Effector memory CD8-positive, alpha-beta T cell (primary cell): ENCODE measurements around the gene CSTB.
A peak's percentile ranks its signal among the peaks of the same experiment; 100 is the strongest.

Experiments
- ATAC-seq: fragments of 150-1000 bp; cut with Tn5 transposase; replicated peaks from 2 replicates; pipeline ENCODE4 v1.10.0; 2021; ENCODE audit warnings: mild to moderate bottlenecking, moderate library complexity
- DNase-seq, 3 experiments: peaks; one replicate each; pipeline ENCODE4 v3.0.0; 2021
- H3K27ac Mint-ChIP-seq, 2 donors: one replicate each; pipeline ENCODE4 v1.8.0; 2022; ENCODE audit warnings: mild to moderate bottlenecking in 2 of 2, mixed read lengths in 2 of 2, moderate library complexity in 2 of 2
- H3K27me3 Mint-ChIP-seq, 2 donors: one replicate each; pipeline ENCODE4 v1.8.0; 2022; ENCODE audit warnings: mixed read lengths in 2 of 2
- H3K36me3 Mint-ChIP-seq: one replicate; pipeline ENCODE4 v1.8.0; 2022; ENCODE audit warnings: mild to moderate bottlenecking, moderate library complexity, mixed read lengths; ENCODE audit not compliant: insufficient read depth
- H3K4me1 Mint-ChIP-seq, 2 donors: one replicate each; pipeline ENCODE4 v1.8.0; 2022; ENCODE audit warnings: low read depth in 2 of 2, mixed read lengths in 2 of 2
- H3K4me3 Mint-ChIP-seq, 2 donors: one replicate each; pipeline ENCODE4 v1.8.0; 2022; ENCODE audit warnings: mild to moderate bottlenecking in 2 of 2, mixed read lengths in 2 of 2, moderate library complexity in 2 of 2
- H3K9me3 Mint-ChIP-seq, 2 donors: one replicate each; pipeline ENCODE4 v1.8.0; 2022; ENCODE audit warnings: mixed read lengths in 2 of 2

Gene CSTB

GRCh38 chr21:43737158-43737950 is 38.8 kb downstream of the CSTB start:
- H3K4me1 Mint-ChIP-seq, result peaks cover 16 to 26% of the 10 kb centered on the region in 2 donors
- peaks cover 46% of the 10 kb centered on the region for H3K36me3 Mint-ChIP-seq
- H3K9me3 Mint-ChIP-seq, result no peaks in the 10 kb centered on the region
- peak overlapping the region in 1 of 2 donors; percentile 49 for H3K27ac Mint-ChIP-seq
- ATAC-seq (no peak), DNase-seq (no peak)
- no peak overlapping the region for H3K4me3 Mint-ChIP-seq
- H3K27me3 Mint-ChIP-seq, result no peaks in the 10 kb centered on the region

GRCh38 chr21:43736224-43736883 is 39.8 kb downstream of the CSTB start:
- H3K36me3 Mint-ChIP-seq, result peaks cover 43% of the 10 kb centered on the region
- DNase-seq (no peak), ATAC-seq (no peak)
- H3K27ac Mint-ChIP-seq, result peak overlapping the region in 1 of 2 donors; percentile 81
- peaks cover 19 to 31% of the 10 kb centered on the region in 2 donors for H3K4me1 Mint-ChIP-seq
- H3K9me3 Mint-ChIP-seq, result no peaks in the 10 kb centered on the region
- no peaks in the 10 kb centered on the region for H3K27me3 Mint-ChIP-seq
- H3K4me3 Mint-ChIP-seq, result no peak overlapping the region

GRCh38 chr21:43735236-43736091 is 40.6 kb downstream of the CSTB start:
- ATAC-seq, result no peak
- H3K27me3 Mint-ChIP-seq, result no peaks in the 10 kb centered on the region
- no peak overlapping the region for H3K4me3 Mint-ChIP-seq
- H3K36me3 Mint-ChIP-seq, result peaks cover 36% of the 10 kb centered on the region
- peaks cover 20 to 29% of the 10 kb centered on the region in 2 donors for H3K4me1 Mint-ChIP-seq
- H3K27ac Mint-ChIP-seq, result peak overlapping the region in 1 of 2 donors; percentile 81
- H3K9me3 Mint-ChIP-seq, result no peaks in the 10 kb centered on the region
- no peak for DNase-seq

GRCh38 chr21:43734928-43735229 is 41.2 kb downstream of the CSTB start:
- no peak overlapping the region for H3K4me3 Mint-ChIP-seq
- no peak for ATAC-seq
- DNase-seq, result no peak
- H3K27ac Mint-ChIP-seq, result peak overlapping the region in 1 of 2 donors; percentile 49
- H3K27me3 Mint-ChIP-seq, result no peaks in the 10 kb centered on the region
- no peaks in the 10 kb centered on the region for H3K9me3 Mint-ChIP-seq
- peaks cover 16 to 29% of the 10 kb centered on the region in 2 donors for H3K4me1 Mint-ChIP-seq
- peaks cover 31% of the 10 kb centered on the region for H3K36me3 Mint-ChIP-seq

GRCh38 chr21:43734131-43734927 is 41.8 kb downstream of the CSTB start:
- Mint-ChIP-seq H3K4me1 (peaks cover 21 to 32% of the 10 kb centered on the region in 2 donors), H3K27me3 (no peaks in the 10 kb centered on the region), H3K9me3 (no peaks in the 10 kb centered on the region), H3K36me3 (peaks cover 29% of the 10 kb centered on the region), H3K4me3 (peak overlapping the region in 1 of 2 donors; percentile 70), H3K27ac (peak overlapping the region; percentile 71 to 89)
- DNase-seq (no peak), ATAC-seq (no peak)

- Mint-ChIP-seq H3K36me3 (peaks cover 26% of the 10 kb centered on the region), H3K27me3 (no peaks in the 10 kb centered on the region), H3K27ac (peak overlapping the region; percentile 71 to 89), H3K4me3 (peak overlapping the region in 1 of 2 donors; percentile 70), H3K9me3 (no peaks in the 10 kb centered on the region), H3K4me1 (peaks cover 26 to 37% of the 10 kb centered on the region in 2 donors)
- DNase-seq (no peak), ATAC-seq (no peak)
Measured at GRCh38 chr21:43733529-43734071, 42.5 kb downstream of the CSTB start.

- Mint-ChIP-seq H3K9me3 (no peaks in the 10 kb centered on the region), H3K27ac (peak overlapping the region; percentile 71 to 89), H3K4me3 (peak overlapping the region in 1 of 2 donors; percentile 70), H3K36me3 (peaks cover 26% of the 10 kb centered on the region), H3K4me1 (peaks cover 31 to 42% of the 10 kb centered on the region in 2 donors), H3K27me3 (no peaks in the 10 kb centered on the region)
- DNase-seq, result no peak
- no peak for ATAC-seq
Measured at GRCh38 chr21:43733060-43733459, 43.0 kb downstream of the CSTB start.

- Mint-ChIP-seq H3K27ac (peak overlapping the region; percentile 83 to 86), H3K9me3 (no peaks in the 10 kb centered on the region), H3K27me3 (no peaks in the 10 kb centered on the region), H3K4me1 (peaks cover 36 to 48% of the 10 kb centered on the region in 2 donors), H3K4me3 (no peak overlapping the region), H3K36me3 (peaks cover 28% of the 10 kb centered on the region)
- no peak for ATAC-seq
- no peak for DNase-seq
Measured at GRCh38 chr21:43731891-43732711, 44.0 kb downstream of the CSTB start.

GRCh38 chr21:43731476-43731875 is 44.6 kb downstream of the CSTB start:
- Mint-ChIP-seq H3K4me1 (peaks cover 41 to 54% of the 10 kb centered on the region in 2 donors), H3K27ac (peak overlapping the region; percentile 83 to 86), H3K9me3 (no peaks in the 10 kb centered on the region), H3K27me3 (no peaks in the 10 kb centered on the region), H3K4me3 (no peak overlapping the region), H3K36me3 (peaks cover 30% of the 10 kb centered on the region)
- ATAC-seq, result no peak
- no peak for DNase-seq

GRCh38 chr21:43728467-43729390 is 47.4 kb downstream of the CSTB start:
- H3K27ac Mint-ChIP-seq, result peak overlapping the region; percentile 95
- ATAC-seq, result peak; percentile 90
- no peaks in the 10 kb centered on the region for H3K27me3 Mint-ChIP-seq
- DNase-seq, result peak; percentile 76 to 77 (median 76)
- peak overlapping the region; percentile 86 to 88 for H3K4me3 Mint-ChIP-seq
- peaks cover 47% of the 10 kb centered on the region for H3K36me3 Mint-ChIP-seq
- H3K9me3 Mint-ChIP-seq, result no peaks in the 10 kb centered on the region
- peaks cover 36 to 46% of the 10 kb centered on the region in 2 donors for H3K4me1 Mint-ChIP-seq

GRCh38 chr21:43728154-43728466 is 48.0 kb downstream of the CSTB start:
- no peak for ATAC-seq
- Mint-ChIP-seq H3K9me3 (no peaks in the 10 kb centered on the region), H3K27me3 (no peaks in the 10 kb centered on the region), H3K36me3 (peaks cover 47% of the 10 kb centered on the region), H3K4me1 (peaks cover 33 to 40% of the 10 kb centered on the region in 2 donors), H3K27ac (peak overlapping the region; percentile 95), H3K4me3 (peak overlapping the region; percentile 86 to 88)
- no peak for DNase-seq
